NOMO-1 (cell line): ENCODE data around the gene PANK4.

ENCODE experiments used
- DNase-seq, 2 experiments: peaks; one replicate each; lab custom pipeline; 2025; ENCODE audit not compliant: unreplicated experiment in 2 of 2; lab: John Stamatoyannopoulos, UW

The PANK4 gene

GRCh38 chr1:2515763-2516080, 10.7 kb downstream of the PANK4 start:
- DNase-seq = no peak

GRCh38 chr1:2514863-2515762, 11.3 kb downstream of the PANK4 start:
- DNase-seq = no peak

GRCh38 chr1:2513939-2514652, 12.3 kb downstream of the PANK4 start:
- DNase-seq = no peak

GRCh38 chr1:2512862-2513421, 13.5 kb downstream of the PANK4 start:
- no peak for DNase-seq

GRCh38 chr1:2510366-2511155, 15.8 kb downstream of the PANK4 start:
- no peak for DNase-seq

- DNase-seq = no peak
Measured at GRCh38 chr1:2509589-2509988, 16.8 kb downstream of the PANK4 start.

GRCh38 chr1:2508751-2509150, 17.6 kb downstream of the PANK4 start:
- no peak for DNase-seq

GRCh38 chr1:2508180-2508579, 18.2 kb downstream of the PANK4 start:
- no peak for DNase-seq

- no peak for DNase-seq
Measured at GRCh38 chr1:2507744-2508155, 18.6 kb downstream of the PANK4 start.

GRCh38 chr1:2506901-2507565, 19.4 kb downstream of the PANK4 start:
- DNase-seq = no peak

- no peak for DNase-seq
Measured at GRCh38 chr1:2506007-2506860, 20.2 kb downstream of the PANK4 start.

GRCh38 chr1:2505461-2505994, 20.9 kb downstream of the PANK4 start:
- DNase-seq = no peak

GRCh38 chr1:2504949-2505272, 21.5 kb downstream of the PANK4 start:
- DNase-seq = no peak

- no peak for DNase-seq
Measured at GRCh38 chr1:2504225-2504948, 22.0 kb downstream of the PANK4 start.

- DNase-seq = no peak
Measured at GRCh38 chr1:2503554-2504224, 22.7 kb downstream of the PANK4 start.

- DNase-seq = no peak
Measured at GRCh38 chr1:2502661-2503553, 23.5 kb downstream of the PANK4 start.

GRCh38 chr1:2502210-2502609, 24.2 kb downstream of the PANK4 start:
- no peak for DNase-seq

GRCh38 chr1:2501820-2502119, 24.6 kb downstream of the PANK4 start:
- DNase-seq = no peak
